ENCODE data around the gene TBC1D21.

The TBC1D21 gene

DNA sequence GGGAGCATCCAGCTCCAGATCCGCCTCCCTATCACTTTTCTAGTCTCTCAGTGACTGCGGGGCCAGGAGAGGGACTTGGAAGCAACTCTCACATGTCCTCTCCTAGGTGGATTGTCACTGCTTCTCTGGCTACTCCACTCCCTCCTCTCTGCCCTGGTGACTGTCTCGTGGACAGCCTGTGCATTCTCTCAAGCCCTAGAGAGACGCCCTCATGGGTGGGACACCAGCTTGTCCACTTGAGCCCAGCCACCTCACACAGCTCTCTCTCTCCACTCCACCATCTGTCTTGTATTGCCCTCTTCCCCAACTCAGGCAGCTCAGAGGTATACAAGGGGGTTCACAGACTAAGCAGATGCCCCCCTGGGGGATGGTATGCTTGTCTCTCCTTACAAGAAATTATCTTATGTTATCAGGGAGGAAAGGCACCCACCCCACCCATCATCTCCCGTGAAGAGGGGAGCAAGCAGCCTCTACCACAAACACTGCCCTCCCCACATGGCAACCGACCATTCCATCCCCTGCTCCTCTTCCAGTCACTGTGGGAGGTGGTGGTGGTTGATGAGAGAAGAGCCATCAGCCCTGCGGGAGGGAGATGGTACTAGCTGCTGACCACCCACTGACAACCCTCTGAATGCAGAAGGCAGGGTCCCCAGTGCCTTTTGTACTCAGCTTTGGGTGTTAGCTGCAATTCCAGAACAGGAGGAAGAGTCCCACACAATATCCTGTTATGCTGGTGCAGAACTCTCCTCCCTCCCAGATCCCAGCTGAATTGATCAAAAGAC is 37.3 kb downstream of the TBC1D21 start:
- no peak for DNase-seq

DNA sequence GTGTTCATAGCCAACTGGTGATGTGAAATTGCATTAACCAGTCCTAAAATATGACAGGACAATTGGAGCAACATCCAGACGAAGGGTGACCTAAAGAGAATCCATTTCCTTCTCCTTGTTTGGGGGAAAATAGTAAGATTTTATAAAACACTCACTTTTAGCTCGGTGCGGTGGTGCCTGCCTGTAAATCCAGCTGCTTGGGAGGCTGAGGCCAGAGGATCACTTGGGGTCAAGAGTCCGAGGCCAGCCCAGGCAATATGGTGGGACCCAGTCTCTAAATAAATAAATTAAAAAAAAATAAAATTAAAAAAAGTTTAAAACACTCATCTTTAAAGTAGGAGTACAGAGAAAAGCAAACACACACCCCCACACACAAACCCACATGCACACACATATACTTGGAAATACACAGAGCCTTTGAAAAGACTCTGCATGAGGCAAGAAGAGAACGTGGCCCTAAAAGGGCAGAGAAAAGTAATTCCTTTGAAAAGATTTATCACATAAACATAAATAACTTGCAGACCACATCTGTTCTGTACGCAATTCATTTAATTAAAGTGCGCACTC is 38.7 kb downstream of the TBC1D21 start:
- DNase-seq, result no peak

DNA sequence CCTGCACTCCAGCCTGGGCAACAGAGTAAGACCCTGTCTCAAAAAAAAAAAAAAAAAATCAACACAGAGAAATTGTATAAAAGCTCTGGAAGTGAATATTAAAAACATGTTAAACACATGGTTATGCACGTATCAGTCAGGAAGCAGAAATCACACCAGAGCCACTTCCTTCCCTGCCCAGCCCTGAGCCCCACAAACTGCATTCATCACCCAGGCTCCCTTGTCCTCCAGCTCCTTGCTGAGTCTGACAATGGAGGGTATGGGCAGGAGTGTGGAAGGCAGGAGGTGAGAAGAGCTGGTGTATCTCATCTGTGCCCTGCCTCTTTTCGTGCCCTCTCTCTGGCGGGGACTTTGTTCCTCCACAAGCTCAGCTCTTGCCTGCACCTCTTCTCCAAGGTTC is 40.8 kb downstream of the TBC1D21 start:
- no peak for DNase-seq

DNA sequence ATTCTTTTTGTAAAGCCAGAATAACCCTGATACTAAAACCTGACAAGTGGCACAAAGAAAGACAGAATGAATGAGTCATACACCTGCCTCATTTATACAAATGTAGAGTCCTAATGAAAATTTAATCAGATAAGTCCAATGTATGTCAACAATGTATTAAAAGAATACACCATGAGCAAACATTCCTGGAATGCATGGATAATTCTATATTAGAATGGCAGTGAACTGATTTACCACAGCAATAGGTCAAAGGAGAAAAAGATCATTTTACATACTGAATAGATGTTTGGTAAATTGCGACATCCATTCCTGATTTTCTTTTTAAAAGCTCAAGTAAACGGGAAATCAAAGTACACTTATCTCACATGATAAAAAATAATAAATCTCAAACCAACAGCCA is 41.7 kb downstream of the TBC1D21 start:
- no peak for DNase-seq

DNA sequence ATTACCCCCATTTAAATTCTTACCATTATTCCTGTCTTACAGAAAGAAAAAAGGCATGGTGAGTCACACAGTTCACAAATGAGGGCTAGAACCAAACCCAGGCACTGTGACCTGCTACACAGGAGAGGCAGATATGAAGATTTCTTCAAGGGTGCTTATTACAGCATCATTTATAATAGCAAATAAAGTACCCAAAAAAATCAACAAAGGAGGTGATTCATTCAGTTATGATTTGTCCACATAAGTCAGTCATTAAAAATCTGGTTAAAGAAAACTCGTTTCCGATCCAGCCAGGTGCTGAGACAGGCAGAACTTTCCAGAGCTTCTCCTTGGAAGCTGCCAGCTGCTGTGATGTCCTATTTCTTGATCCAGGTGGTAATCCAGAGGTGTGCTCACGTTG is 45.4 kb downstream of the TBC1D21 start:
- DNase-seq, result no peak

DNA sequence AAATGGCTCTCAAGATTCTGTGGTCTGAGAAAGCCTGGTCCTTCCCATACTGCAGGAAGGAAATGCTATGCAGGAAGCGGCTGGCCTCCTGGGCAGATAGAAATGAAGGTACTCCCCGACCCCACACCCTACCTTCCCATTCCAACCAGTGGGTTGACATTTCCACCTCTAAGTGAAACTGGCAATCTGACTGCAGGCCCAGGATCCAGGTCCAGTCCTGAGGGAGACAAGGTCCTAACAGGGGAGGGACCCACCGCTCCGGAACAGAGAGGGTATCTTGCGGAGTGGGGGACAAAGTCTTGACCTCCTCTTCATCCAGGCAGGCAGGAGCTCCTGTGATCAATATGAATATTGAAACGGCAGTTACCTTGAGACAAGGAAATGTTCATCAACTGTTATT is 46.3 kb downstream of the TBC1D21 start:
- no peak for DNase-seq

DNA sequence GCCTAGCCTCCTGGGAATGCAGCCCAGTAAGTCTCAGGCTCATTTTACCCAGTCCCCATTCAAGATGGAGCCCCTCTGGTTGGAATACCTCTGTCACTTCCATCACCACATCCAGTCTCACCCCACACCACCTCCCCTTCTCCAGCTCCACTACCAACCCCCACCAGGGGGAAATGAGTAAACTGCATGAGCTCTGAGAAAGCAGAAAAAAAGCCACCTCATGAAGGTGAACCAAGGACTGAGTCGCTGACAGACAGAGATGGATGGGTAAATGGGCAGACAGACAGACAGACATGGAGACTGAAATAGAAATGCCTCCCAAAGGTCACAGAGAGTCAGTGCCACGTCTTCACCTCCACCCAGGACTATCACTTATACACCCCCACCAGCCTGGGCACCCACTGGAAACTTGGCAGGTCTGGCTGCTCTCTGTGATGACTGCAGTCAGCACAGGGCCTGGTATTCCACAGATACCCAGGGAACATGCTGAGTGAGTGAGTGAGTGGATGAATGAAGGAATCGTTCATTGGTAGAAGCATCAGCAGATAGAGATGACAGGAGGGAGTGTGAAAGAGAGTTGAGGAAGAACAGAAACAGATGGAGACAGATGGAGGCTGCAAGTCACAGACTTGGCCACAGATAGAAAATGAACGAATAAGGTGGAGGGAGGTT is 48.0 kb downstream of the TBC1D21 start:
- DNase-seq, result no peak

DNA sequence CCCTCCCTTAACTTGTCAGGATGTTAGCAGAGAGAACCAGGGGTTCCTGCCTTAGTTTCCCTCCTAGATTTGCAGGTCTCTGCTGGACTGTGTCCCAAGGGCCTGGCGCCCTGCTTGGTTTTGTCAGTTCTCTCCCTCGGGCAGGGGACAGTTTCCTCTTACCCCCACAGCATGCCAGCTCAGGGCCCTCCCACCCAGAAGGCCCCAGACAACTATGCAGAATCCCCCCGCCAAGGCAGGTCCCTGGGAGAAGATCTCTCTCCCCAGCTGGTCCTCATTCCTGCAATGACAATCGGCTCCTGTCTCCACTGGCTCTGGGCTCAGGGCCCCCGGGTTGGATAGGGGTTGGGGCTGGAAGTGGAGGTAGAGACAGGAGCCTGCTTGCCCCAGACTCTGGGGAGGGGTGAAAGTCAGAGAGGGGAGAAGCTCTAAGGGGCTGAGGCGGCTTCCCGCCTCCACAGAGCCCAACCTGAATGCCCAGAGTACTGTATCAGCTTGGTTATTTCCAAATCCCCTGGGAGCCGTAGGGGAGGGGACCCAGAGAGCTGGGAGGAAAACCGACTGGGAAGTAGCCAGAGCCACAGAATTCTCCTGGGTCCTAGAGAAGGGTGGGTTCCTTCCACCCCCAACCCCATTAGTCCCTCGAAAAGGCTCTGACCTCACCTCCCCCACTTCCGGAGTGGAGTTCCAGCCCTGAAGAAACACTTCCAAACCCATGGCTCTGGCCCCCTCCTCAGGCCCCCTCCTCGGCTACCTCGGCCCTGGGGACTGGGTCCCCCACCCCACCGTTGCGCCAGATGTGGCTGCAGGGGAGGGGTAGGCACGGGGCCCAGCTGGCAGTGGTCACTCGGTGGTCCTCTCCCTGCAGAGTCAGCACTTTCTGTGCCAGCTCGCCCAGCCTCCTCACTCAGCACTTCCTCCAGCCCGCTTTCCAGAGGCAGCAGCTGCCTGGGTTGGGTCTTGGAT is 49.1 kb downstream of the TBC1D21 start:
- no peak for DNase-seq

DNA sequence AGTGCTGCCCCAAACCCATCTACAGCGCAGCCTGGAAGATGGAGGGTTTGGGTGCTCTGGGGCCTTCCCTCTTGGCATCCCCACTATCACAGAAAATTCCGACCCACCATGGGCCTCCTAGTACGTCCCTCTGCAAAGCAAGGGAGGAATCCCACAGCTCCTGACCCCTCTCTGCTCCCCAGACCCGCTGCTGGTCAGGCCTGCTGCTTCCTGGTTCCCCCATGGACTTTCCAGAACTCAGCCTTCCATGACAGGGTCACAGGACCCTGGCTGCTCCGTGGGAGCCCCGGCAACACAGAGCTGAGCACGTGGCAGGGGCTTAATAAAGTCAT is 49.8 kb downstream of the TBC1D21 start:
- no peak for DNase-seq

DNA sequence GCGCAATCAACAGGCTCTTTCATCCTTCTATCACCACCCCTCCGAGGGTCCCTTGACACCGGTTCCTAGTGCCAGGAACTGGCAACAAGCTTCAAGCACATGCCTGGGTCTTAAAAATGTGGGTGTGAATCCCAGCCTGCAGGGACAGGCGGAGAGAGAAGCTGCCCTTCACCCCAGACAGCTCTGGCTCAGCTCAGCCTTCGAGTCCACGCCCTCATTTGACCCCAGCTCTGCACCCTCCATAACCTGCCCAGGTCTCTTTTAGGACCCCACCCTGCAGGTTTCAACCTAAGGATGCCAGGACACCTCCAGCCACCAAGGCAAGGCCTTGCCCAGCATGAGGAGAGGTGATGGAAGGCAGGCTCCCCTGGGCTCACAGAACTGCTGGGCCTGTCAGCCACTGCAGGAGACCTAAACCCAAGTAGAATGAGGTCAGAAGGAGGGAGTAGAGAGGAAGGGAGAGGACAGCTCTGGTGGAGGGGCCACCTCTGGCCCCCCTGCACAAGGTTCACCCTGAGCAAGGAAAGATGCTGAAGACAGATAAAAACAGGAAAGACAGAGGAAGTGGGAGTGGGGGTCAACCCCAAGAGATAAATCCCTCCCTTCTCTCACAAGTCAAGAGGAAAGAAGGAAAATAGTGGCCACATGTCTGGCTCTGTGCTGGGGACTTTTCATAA is 50.3 kb downstream of the TBC1D21 start:
- no peak for DNase-seq

DNA sequence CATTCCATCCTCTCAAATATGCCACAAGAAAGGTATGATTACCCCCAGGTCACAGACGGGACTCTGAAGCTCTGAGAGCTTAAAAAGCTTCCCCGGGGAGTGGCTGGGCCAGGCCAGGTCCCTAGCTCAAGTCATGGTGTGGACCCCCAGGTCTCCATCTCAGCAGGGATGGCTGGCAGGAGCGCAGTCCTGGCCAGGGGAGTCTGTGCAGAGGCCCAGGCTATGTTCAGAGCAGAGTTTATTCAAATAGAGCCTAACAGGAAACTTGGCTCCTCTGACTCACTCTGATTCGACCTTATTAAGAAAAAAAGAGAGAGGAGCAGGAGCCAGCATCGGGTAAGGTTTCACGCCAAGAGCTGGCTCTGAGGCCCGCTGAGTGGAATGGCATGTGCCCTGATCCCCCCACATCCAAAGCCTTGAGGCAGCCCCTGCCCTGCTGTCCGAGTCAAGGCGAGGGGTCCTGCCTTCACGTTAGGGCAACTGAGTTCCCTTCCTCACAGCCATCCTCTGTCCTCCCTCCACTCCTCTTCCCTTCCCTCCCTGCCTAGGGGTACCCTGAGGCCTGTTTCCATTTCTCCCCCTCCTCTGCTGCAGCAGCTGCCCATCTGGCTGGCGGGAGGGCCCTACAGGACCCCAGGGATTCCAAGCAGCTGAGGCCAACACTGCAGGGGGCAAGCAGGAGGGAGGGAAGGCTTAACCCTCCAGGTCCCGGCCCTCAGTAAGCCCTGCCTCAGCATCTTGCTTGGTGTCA is 51.0 kb downstream of the TBC1D21 start:
- DNase-seq, result no peak

DNA sequence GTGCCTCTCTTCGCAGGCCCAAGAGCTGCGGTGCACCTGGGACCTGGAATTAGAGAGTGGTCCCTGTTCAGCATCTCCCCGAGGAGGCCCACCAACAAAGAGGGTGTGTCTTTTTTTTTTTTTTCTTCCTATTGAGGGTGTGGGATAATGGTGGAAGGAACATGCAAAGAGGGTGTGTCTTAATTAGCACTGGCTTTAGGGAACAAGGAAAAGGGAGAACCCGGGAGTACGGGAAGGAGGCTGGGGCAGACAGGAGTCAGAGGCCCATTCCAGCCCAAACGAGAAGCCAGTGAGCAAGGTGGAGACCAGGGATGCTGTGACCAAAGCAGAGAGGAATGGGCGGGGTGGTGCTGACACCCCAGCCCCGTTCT is 52.5 kb downstream of the TBC1D21 start:
- DNase-seq, result no peak

DNA sequence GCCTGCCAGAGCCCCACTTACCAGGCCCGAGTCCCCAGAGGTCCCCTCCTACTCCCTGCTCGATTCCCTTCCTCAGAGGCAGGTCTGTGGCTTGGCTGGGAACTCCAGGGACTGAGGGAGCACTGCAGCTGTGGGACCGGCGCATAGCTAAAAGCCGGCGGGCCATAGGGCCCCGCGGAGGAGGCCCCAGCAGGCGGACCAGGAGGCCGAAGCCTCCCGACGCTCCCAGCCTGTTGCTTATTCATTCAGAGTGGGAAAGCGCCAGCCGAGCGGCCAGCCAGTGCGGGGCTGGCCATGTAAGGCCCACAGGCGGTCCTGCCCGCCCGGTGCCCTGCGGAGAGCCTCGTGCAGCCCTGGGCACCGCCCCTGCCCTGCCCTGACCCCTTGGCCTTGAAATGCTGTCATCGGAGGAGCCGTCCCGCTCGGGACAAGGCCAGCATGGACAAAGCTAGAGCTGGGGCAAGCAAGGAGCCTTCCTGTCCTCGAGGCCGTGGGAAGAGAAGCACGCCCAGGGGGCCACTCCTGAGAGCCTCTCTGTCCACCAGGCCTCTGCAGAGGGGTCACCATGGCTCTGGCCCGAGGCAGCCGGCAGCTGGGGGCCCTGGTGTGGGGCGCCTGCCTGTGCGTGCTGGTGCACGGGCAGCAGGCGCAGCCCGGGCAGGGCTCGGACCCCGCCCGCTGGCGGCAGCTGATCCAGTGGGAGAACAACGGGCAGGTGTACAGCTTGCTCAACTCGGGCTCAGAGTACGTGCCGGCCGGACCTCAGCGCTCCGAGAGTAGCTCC is 53.0 kb downstream of the TBC1D21 start, which contains the start of gene LOXL1:
TSS of gene LOXL1 (plus strand) at position 244 of the 784 bp plus-strand sequence. CDS start at position 566, 322 bp downstream.
- peak; percentile 10 for DNase-seq

DNA sequence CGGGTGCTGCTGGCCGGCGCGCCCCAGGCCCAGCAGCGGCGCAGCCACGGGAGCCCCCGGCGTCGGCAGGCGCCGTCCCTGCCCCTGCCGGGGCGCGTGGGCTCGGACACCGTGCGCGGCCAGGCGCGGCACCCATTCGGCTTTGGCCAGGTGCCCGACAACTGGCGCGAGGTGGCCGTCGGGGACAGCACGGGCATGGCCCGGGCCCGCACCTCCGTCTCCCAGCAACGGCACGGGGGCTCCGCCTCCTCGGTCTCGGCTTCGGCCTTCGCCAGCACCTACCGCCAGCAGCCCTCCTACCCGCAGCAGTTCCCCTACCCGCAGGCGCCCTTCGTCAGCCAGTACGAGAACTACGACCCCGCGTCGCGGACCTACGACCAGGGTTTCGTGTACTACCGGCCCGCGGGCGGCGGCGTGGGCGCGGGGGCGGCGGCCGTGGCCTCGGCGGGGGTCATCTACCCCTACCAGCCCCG is 53.7 kb downstream of the TBC1D21 start:
- peak; percentile 10 for DNase-seq

DNA sequence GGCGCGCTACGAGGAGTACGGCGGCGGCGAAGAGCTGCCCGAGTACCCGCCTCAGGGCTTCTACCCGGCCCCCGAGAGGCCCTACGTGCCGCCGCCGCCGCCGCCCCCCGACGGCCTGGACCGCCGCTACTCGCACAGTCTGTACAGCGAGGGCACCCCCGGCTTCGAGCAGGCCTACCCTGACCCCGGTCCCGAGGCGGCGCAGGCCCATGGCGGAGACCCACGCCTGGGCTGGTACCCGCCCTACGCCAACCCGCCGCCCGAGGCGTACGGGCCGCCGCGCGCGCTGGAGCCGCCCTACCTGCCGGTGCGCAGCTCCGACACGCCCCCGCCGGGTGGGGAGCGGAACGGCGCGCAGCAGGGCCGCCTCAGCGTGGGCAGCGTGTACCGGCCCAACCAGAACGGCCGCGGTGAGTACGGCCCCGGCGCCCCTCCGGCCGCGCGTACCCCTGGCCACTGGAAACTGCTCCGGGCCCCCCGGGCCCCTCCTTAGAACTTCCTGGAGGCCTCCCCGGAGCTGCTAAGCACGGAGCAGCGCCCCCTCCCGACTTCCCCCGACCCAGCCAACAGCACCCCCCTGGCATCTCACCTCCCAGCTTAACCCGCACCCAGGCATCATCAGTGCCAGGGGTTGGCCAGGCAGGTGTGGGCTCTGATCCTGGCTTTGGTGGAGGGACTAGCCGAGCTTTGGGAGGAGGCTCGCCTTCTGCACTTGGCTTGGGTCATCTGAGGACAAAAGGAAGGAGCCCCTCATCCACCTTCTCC is 54.3 kb downstream of the TBC1D21 start:
- DNase-seq, result peak; percentile 48

DNA sequence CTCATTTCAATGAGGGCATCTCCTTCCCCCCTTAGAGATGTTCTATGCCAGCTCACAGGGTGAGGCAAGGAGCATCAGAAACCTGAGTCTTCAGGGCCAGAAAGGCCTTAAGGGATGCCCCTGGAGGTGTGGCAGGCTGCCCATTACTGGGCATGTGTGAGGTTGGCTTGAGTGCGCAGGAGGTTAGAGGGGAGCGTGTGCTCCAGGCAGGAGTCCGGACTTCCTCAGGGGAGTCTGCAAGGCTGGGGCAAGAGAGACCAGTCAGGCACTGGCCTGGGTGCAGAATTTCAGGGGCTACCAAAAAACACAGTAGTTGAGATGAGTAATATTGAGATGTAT is 54.8 kb downstream of the TBC1D21 start:
- no peak for DNase-seq

DNA sequence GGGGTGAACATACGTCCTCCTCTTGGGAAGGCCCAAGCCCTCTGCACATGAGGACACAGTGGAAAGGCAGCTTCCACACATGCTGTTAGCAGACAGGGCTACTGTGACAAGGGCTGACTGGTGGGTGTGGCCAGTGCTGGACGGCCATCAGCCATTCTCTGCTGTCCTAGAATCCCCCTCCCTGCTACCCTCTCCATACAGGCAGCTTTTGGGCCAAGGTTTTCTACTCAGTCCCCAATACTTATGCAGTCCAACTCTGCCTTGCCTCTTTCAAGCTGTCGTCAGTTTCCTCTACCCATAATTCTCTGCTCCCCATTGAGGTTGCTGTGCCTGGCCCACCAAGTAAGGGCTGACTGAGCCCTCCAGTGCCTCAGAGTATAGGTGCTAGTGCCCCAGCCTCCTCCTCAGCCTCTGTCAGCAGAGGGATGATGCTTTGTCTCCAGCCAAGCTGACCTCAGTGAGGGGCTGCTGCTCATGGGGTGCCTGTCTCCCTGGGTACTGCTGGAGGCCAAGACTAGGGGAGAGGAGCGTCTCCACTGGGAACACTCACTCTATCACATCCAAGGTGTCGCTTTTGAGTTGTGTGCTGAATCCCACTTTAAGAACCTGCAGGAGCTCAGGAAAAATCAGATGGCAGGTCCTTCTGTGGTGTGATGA is 55.7 kb downstream of the TBC1D21 start:
- no peak for DNase-seq

DNA sequence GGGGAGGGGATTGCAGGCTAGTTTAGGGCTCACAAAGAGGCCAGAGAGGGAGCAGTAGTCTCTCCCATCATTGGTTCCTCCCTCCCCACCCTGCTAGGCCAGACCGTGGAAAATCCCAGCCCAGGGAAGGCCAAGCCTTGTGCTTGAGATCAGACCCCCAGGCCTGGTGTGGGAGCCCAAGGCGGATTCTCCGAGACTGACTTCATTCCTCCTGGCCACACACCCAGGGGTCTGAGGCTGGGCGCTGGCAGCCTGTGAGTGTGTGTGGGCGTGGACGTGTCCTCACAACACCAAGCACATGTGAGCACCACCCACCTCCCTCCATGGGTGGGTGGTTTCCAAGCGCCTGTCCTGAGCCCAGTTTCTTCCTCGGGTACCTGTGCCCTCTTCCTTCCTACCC is 57.0 kb downstream of the TBC1D21 start:
- no peak for DNase-seq

DNA sequence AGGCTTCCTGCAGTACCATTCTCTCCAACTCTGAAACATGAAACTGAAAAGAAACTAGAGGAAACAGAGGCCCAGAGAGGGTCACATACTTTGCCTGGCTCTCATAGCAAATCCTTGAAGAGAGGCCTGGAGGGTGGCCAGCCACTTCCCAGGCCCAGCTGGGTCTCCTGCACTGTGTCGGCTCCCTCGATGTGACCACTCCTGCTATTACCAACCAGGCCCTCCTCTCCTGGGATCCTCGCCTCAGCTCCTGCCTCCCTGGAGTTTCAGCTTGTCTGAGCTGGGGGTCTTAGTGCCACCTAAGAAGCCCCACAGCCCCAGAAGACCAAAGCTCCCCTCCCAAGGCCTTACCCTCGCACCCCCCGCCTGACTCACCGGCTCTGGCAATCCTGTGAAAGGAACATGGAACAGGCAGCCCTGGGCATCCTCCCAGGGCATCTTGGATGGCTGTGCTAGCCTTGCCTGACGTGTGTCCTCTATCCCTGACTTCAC is 57.5 kb downstream of the TBC1D21 start:
- no peak for DNase-seq
